Colonic mucosa (tissue), 4 donors: ENCODE measurements around the gene LLCFC1. TPM values are rescaled to one million over a fixed set of nuclear protein-coding genes. Genes with fewer than 3 reads are reported as not detected.

Experiments used
- DNase-seq: peaks from one replicate; pipeline ENCODE4 v3.0.0-alpha.2; 2020
- H3K27ac ChIP-seq: fragments of 200-600 bp; one replicate; pipeline ENCODE4 v1.8.0; 2021
- H3K27me3 ChIP-seq: fragments of 200-600 bp; one replicate; pipeline ENCODE4 v1.8.0; 2021
- H3K36me3 ChIP-seq: fragments of 200-600 bp; one replicate; pipeline ENCODE4 v1.8.0; 2021
- H3K4me1 ChIP-seq: fragments of 200-600 bp; one replicate; pipeline ENCODE4 v1.8.0; 2021; ENCODE audit warnings: mild to moderate bottlenecking
- H3K4me3 ChIP-seq: fragments of 200-600 bp; one replicate; pipeline ENCODE4 v1.8.0; 2021
- H3K9ac ChIP-seq, 2 donors: one replicate each; pipeline ENCODE4 v1.7.0; 2013; ENCODE audit warnings: control low read depth in 2 of 2, low read depth in 2 of 2, low read length in 2 of 2
- H3K9me3 ChIP-seq: fragments of 200-600 bp; one replicate; pipeline ENCODE4 v1.8.0; 2021
- intact Hi-C: fragments of 100-400 bp; cut with DNase I; formaldehyde crosslinking; loops from one replicate; pipeline ENCODE4 v1.14.1; 2022
- total RNA-seq, 2 donors: library from RNA; stranded (reverse); fragmentation: NEBNext Ultra II Directional in 1 of 2; extraction: Animal tissue kit (Norgen Biotek cat#: 25700) in 1 of 2; gene quantifications; one replicate each; pipeline ENCODE4 v1.2.1, GENCODE V29; 2021
- TF ChIP-seq, protein P1 (sequence below): fragments of 200-600 bp; IDR thresholded peaks from one replicate; pipeline ENCODE4 v1.8.0; 2022; ENCODE audit warnings: antibody characterized with exemption, mild to moderate bottlenecking
- donor health status: healthy.
- donor health status: DM: no; HTN: no; CAD: no.
- donor health status: DM: no; HTN: no; CAD: no.

LLCFC1 gene
- total RNA-seq, 2 donors from 2014 or later = not detected

DNA sequence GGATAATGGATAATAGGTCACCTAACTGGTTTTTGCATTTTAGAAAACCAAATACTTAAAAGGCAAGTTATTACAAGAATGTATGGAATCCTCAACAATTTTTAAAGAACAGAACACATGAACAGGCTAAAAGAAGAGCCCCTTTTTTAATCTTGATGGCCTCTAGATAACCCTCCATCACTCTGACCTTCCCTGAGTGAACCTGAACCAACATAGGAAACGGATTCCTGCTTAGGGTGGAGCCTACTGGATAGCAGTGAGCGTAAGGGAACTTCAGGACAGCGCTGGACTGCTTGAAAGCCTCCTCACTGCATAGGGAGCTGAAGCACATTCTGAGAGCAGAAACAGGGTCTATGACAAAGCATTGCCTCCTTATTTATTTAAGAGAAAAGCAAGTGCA, 26.2 kb upstream of the LLCFC1 start:
- TF ChIP-seq, protein P1, sequence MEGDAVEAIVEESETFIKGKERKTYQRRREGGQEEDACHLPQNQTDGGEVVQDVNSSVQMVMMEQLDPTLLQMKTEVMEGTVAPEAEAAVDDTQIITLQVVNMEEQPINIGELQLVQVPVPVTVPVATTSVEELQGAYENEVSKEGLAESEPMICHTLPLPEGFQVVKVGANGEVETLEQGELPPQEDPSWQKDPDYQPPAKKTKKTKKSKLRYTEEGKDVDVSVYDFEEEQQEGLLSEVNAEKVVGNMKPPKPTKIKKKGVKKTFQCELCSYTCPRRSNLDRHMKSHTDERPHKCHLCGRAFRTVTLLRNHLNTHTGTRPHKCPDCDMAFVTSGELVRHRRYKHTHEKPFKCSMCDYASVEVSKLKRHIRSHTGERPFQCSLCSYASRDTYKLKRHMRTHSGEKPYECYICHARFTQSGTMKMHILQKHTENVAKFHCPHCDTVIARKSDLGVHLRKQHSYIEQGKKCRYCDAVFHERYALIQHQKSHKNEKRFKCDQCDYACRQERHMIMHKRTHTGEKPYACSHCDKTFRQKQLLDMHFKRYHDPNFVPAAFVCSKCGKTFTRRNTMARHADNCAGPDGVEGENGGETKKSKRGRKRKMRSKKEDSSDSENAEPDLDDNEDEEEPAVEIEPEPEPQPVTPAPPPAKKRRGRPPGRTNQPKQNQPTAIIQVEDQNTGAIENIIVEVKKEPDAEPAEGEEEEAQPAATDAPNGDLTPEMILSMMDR = no peak
- Histone ChIP-seq H3K27me3 (no peaks in the 10 kb centered on the region), H3K4me3 (no peak overlapping the region), H3K36me3 (no peaks in the 10 kb centered on the region), H3K27ac (no peak overlapping the region), H3K9ac (no peak overlapping the region), H3K4me1 (no peaks in the 10 kb centered on the region), H3K9me3 (no peaks in the 10 kb centered on the region)
- intact Hi-C loops = no loop called here
- DNase-seq = no peak

DNA sequence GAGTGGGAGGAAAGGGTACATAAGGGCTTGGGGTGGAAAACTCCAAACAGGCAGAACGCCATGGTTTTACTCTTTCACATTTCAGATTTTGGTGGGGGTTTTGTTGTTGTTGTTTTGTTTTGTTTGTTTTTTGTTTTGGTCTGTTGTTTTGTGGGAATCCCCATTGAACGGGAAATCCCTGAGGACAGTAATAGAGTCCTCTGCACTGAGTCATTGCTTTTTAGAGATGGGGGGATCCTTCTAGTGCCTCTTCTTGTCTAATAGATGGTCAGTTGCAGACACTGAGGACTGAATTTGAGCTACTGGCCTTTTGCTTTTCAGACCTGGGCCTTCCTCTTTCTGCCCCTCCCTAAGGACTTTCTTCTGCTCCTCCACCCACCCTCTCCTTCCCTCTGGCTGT, 25.7 kb upstream of the LLCFC1 start:
- H3K27ac ChIP-seq = no peak overlapping the region
- H3K27me3 ChIP-seq = no peaks in the 10 kb centered on the region
- TF ChIP-seq, protein P1 = no peak
- no peaks in the 10 kb centered on the region for H3K9me3 ChIP-seq
- intact Hi-C loops = no loop called here
- H3K9ac ChIP-seq = no peak overlapping the region
- no peak overlapping the region for H3K4me3 ChIP-seq
- no peaks in the 10 kb centered on the region for H3K4me1 ChIP-seq
- DNase-seq = no peak
- H3K36me3 ChIP-seq = no peaks in the 10 kb centered on the region

DNA sequence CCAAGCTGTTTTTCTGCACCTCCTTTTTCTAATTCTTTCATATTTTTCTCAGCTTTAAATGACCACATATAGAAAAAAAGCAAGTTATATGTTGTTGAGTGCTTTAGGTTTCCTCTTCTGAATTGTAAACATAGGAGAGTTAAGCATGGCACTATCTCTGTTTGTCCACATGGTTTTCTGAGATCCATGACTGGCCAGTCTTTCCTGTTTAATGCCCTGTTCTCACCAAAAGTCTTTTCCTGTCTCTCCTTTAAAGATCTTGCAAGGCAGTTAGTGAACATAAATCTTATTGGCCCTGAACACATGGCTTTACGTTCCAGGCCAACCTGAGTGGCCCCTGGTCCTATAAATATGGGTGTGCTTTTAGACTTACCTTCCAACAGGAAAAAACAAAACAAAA, 25.2 kb upstream of the LLCFC1 start:
- H3K27me3 ChIP-seq = no peaks in the 10 kb centered on the region
- H3K27ac ChIP-seq = no peak overlapping the region
- H3K4me3 ChIP-seq = no peak overlapping the region
- TF ChIP-seq, protein P1 = no peak
- intact Hi-C loops = no loop called here
- H3K9ac ChIP-seq = no peak overlapping the region
- H3K36me3 ChIP-seq = no peaks in the 10 kb centered on the region
- no peaks in the 10 kb centered on the region for H3K9me3 ChIP-seq
- H3K4me1 ChIP-seq = no peaks in the 10 kb centered on the region
- no peak for DNase-seq

DNA sequence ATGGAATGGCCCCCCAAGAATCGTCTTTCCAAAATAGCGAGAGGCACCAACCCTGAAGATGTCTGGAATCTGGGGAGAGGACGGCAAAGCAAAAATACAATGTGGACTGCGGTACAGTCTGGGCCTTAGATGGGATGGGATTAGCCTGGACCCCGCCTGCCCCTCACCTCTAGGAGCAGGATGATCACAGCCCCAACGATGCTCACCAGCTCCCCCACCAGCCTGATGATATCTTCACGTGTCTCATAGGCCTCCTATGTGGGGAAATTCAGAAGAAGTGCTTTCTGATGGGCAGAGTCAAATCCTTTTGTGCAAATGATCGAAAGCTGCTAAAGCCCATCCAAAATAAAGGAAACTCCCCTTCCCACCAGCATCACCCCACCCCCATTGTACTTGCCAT, 24.0 kb upstream of the LLCFC1 start:
- TF ChIP-seq, protein P1 = no peak
- no peaks in the 10 kb centered on the region for H3K4me1 ChIP-seq
- H3K36me3 ChIP-seq = no peaks in the 10 kb centered on the region
- H3K27ac ChIP-seq = no peak overlapping the region
- H3K9ac ChIP-seq = no peak overlapping the region
- DNase-seq = no peak
- no peaks in the 10 kb centered on the region for H3K27me3 ChIP-seq
- H3K4me3 ChIP-seq = no peak overlapping the region
- intact Hi-C loops = no loop called here
- H3K9me3 ChIP-seq = no peaks in the 10 kb centered on the region

DNA sequence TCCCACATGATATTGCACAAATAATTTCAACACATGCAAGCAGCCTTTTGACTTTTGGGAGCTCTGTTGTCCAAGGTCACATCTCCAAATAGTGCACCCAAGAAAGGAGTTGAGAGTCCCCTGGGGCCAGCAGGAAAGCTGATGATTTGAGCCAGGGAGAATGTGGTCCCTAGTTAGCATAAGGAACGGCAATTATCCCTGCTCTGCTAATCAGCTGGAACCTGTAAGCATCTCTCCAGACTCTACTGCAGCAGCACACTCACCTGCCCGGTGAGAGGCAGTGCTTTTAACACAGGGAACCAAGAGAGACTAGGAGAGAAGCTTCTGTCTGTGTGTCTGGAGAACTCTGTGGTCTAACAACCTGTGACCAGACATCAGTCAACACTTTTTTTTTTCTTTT, 22.8 kb upstream of the LLCFC1 start:
- TF ChIP-seq, protein P1 = no peak
- Histone ChIP-seq H3K27me3 (no peaks in the 10 kb centered on the region), H3K9ac (no peak overlapping the region), H3K4me3 (no peak overlapping the region), H3K9me3 (no peaks in the 10 kb centered on the region), H3K36me3 (no peaks in the 10 kb centered on the region), H3K27ac (no peak overlapping the region), H3K4me1 (no peaks in the 10 kb centered on the region)
- intact Hi-C loops = no loop called here
- DNase-seq = no peak

DNA sequence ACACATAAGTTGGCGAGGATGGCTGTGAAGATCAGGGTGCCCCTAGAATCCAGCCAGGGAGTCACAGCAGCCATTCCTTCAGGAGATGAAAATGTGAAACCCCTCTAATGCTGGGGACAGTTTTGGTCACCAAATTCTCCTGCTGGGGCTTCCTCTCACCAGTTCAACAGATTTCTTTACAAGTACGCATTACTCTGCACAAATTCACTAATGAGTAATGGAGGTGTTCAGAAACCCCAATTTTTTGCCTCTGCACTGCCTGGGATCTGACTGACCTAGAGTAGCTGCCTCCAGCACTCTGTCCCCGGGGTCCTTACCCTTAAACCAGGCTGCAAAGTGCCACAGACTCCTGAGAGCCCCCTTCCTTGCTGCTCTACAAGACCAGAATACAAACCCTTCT, 21.8 kb upstream of the LLCFC1 start:
- H3K36me3 ChIP-seq = no peaks in the 10 kb centered on the region
- DNase-seq = no peak
- H3K27ac ChIP-seq = no peak overlapping the region
- H3K4me3 ChIP-seq = no peak overlapping the region
- no peak overlapping the region for H3K9ac ChIP-seq
- no peaks in the 10 kb centered on the region for H3K27me3 ChIP-seq
- H3K9me3 ChIP-seq = no peaks in the 10 kb centered on the region
- TF ChIP-seq, protein P1 = no peak
- no peaks in the 10 kb centered on the region for H3K4me1 ChIP-seq
- intact Hi-C loops = no loop called here
